HEK293 (cell line): ENCODE data around the gene XYLB.
"Not testable (repeated sequence)": the region's sequence is repeated elsewhere in the genome, so short reads cannot be mapped to it uniquely, and the experiment has no call there.

Experiments
- CTCF ChIA-PET: fragments of 350-600 bp; formaldehyde crosslinking; extraction: SDS; loops from one replicate; lab custom pipeline; 2021; ENCODE audit warnings: antibody characterized with exemption; lab: Yijun Ruan, JAX
- POLR2A ChIA-PET: fragments of 300-600 bp; formaldehyde crosslinking; extraction: SDS; loops from one replicate; lab custom pipeline; 2020; ENCODE audit warnings: antibody characterized with exemption, inconsistent platforms; lab: Yijun Ruan, JAX
- H3K27ac ChIP-seq: fragments of 200-500 bp; sonication (Bioruptor generic); 2 replicates; pipeline ENCODE4 v1.5.1; 2014; ENCODE audit warnings: low read depth, low read length, control low read depth, inconsistent platforms; ENCODE audit errors: extremely low read depth
- H3K36me3 ChIP-seq, 2 experiments: fragments of 200-500 bp in 1 of 2; sonication (Bioruptor generic) in 1 of 2; 1 replicate in 1 of 2; 2 replicates in 1 of 2; pipeline ENCODE4 v1.5.1; 2014 to 2017; ENCODE audit warnings: inconsistent platforms in 2 of 2, low read length in 2 of 2; ENCODE audit not compliant: control insufficient read depth in 2 of 2, insufficient read depth in 1 of 2
- H3K4me1 ChIP-seq: fragments of 200-500 bp; sonication (Bioruptor generic); 2 replicates; pipeline ENCODE4 v1.5.1; 2014; ENCODE audit warnings: mild to moderate bottlenecking, low read length, inconsistent platforms; ENCODE audit not compliant: control insufficient read depth, insufficient read depth
- H3K4me3 ChIP-seq: 2 replicates; pipeline ENCODE4 v1.5.1; 2011; ENCODE audit warnings: low read depth, mild to moderate bottlenecking, control low read depth, low read length, moderate library complexity
- H3K9me3 ChIP-seq: fragments of 200-500 bp; sonication (Bioruptor generic); 2 replicates; pipeline ENCODE4 v1.5.1; 2014; ENCODE audit warnings: low read depth, low read length, inconsistent platforms; ENCODE audit not compliant: control insufficient read depth, insufficient read depth
- GFI1B ChIP-seq: fragments of 450-650 bp; formaldehyde crosslinking; IDR thresholded peaks from 2 replicates; pipeline ENCODE4 v1.5.1; 2016; ENCODE audit warnings: missing biosample characterization, missing genetic modification characterization
- WT1 ChIP-seq: fragments of 450-650 bp; formaldehyde crosslinking; IDR thresholded peaks from 2 replicates; pipeline ENCODE4 v1.5.1; 2016; ENCODE audit warnings: missing biosample characterization, missing genetic modification characterization
- YY1 ChIP-seq: fragments of 450-650 bp; formaldehyde crosslinking; IDR thresholded peaks from 2 replicates; pipeline ENCODE4 v1.5.1; 2018; ENCODE audit warnings: missing biosample characterization, missing genetic modification characterization
- YY2 ChIP-seq: fragments of 450-650 bp; formaldehyde crosslinking; IDR thresholded peaks from 2 replicates; pipeline ENCODE4 v1.5.1; 2016; ENCODE audit warnings: missing biosample characterization, missing genetic modification characterization
- ZBTB8A ChIP-seq: fragments of 450-650 bp; formaldehyde crosslinking; IDR thresholded peaks from 2 replicates; pipeline ENCODE4 v1.5.1; 2016; ENCODE audit warnings: missing biosample characterization, missing genetic modification characterization
- ZFHX2 ChIP-seq: fragments of 450-650 bp; formaldehyde crosslinking; conservative IDR thresholded peaks from 2 replicates; pipeline ENCODE4 v1.5.1; 2016; ENCODE audit warnings: missing biosample characterization, missing genetic modification characterization
- ZNF146 ChIP-seq: fragments of 450-650 bp; formaldehyde crosslinking; IDR thresholded peaks from 2 replicates; pipeline ENCODE4 v1.5.1; 2016; ENCODE audit warnings: missing biosample characterization, missing genetic modification characterization
- ZNF175 ChIP-seq: fragments of 450-650 bp; formaldehyde crosslinking; IDR thresholded peaks from 2 replicates; pipeline ENCODE4 v1.5.1; 2016; ENCODE audit warnings: missing biosample characterization, missing genetic modification characterization
- ZNF184 ChIP-seq: fragments of 450-650 bp; IDR thresholded peaks from 2 replicates; pipeline ENCODE4 v1.5.1; 2018; ENCODE audit warnings: missing biosample characterization, mild to moderate bottlenecking, missing genetic modification characterization
- ZNF248 ChIP-seq: fragments of 450-650 bp; formaldehyde crosslinking; IDR thresholded peaks from 2 replicates; pipeline ENCODE4 v1.5.1; 2017; ENCODE audit warnings: missing biosample characterization, missing genetic modification characterization
- ZNF266 ChIP-seq: fragments of 450-650 bp; formaldehyde crosslinking; IDR thresholded peaks from 2 replicates; pipeline ENCODE4 v1.5.1; 2016; ENCODE audit warnings: missing biosample characterization, missing genetic modification characterization, low read depth
- ZNF350 ChIP-seq: fragments of 450-650 bp; formaldehyde crosslinking; IDR thresholded peaks from 2 replicates; pipeline ENCODE4 v1.5.0; 2017; ENCODE audit warnings: missing biosample characterization, mild to moderate bottlenecking, missing genetic modification characterization
- ZNF48 ChIP-seq: fragments of 450-650 bp; formaldehyde crosslinking; IDR thresholded peaks from 2 replicates; pipeline ENCODE4 v1.5.1; 2016; ENCODE audit warnings: missing biosample characterization, missing genetic modification characterization
- ZNF624 ChIP-seq: fragments of 450-650 bp; formaldehyde crosslinking; IDR thresholded peaks from 2 replicates; pipeline ENCODE4 v1.5.1; 2017; ENCODE audit warnings: missing biosample characterization, missing genetic modification characterization
- ZNF645 ChIP-seq: fragments of 450-650 bp; formaldehyde crosslinking; IDR thresholded peaks from 2 replicates; pipeline ENCODE4; 2016; ENCODE audit warnings: missing biosample characterization, missing genetic modification characterization
- ZNF707 ChIP-seq: fragments of 450-650 bp; formaldehyde crosslinking; IDR thresholded peaks from 2 replicates; pipeline ENCODE4 v1.5.1; 2016; ENCODE audit warnings: missing biosample characterization, missing genetic modification characterization
- ZXDB ChIP-seq: fragments of 450-650 bp; formaldehyde crosslinking; IDR thresholded peaks from 2 replicates; pipeline ENCODE4 v1.5.1; 2016; ENCODE audit warnings: missing biosample characterization, missing genetic modification characterization
- TF ChIP-seq, protein P1 (sequence below): fragments of 450-650 bp; formaldehyde crosslinking; IDR thresholded peaks from 2 replicates; pipeline ENCODE4 v1.5.1; 2016; ENCODE audit warnings: missing biosample characterization, missing genetic modification characterization
- TF ChIP-seq, protein P2 (sequence below): fragments of 450-650 bp; formaldehyde crosslinking; IDR thresholded peaks from 2 replicates; pipeline ENCODE4 v1.5.1; 2016; ENCODE audit warnings: missing biosample characterization, missing genetic modification characterization
- TF ChIP-seq, protein P3 (sequence below): fragments of 450-650 bp; formaldehyde crosslinking; IDR thresholded peaks from 2 replicates; pipeline ENCODE4 v1.5.1; 2016; ENCODE audit warnings: missing biosample characterization, missing genetic modification characterization

The XYLB gene

DNA sequence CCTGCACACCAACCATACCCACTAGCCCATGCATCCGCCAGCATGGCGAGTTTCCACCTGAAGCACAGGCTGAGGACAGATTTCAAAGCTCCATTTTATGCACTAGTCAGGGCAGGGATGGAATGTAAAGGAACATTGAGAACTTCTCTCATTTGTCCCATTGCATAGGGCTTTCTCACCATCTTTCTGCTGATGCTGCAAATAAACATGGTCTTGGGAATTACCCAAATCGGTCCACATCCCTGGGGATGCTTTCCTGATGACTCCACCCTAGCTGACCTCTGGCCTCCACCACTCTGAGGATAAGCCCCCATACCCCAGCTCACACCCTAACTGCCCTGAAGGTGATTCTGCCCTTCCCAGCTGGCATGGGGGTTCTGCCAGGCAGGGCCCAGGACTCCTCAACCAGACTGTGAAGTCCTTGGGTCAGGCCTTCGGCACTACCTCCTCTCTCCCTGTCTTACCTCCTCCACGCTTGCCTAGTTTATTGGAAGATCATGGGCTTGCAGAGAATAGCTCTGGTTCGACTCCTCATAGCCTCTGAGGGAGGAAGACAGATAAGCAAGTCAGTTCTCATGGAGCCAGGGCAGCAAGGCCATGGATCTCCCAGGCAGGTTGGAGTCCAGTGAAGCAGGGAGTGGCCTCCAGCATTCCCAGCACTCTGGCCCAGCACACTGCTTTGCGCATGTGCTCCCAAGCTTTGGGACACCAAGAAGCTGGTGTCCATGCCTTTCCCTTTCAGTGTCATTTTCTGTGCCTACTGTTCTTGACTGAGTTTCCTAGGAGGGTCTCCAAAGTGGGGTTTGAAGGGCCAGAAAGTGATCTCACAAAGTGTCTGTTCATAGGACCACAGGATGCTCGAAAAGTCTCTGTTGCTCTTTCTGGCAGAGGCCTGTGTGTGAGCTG, 27.6 kb upstream of the XYLB start (continued):
- TF ChIP-seq ZNF645 (tag by site-specific recombination): no peak
- TF ChIP-seq YY1 (tag by site-specific recombination): no peak

GRCh38 chr3:38320638-38321037, 25.9 kb upstream of the XYLB start:
- CTCF ChIA-PET, H3K4me3 ChIP-seq, H3K27ac ChIP-seq, H3K36me3 ChIP-seq, POLR2A ChIA-PET, H3K9me3 ChIP-seq, H3K4me1 ChIP-seq: not testable (repeated sequence)
- peak; percentile 67; the same call in 1 of the 2 replicates for TF ChIP-seq ZNF146 (tag by site-specific recombination)

GRCh38 chr3:38323060-38323459, 23.5 kb upstream of the XYLB start:
- Histone ChIP-seq H3K9me3 (no peaks in the 10 kb centered on the region), H3K36me3 (no peaks in the 10 kb centered on the region), H3K27ac (no peak overlapping the region), H3K4me1 (no peaks in the 10 kb centered on the region), H3K4me3 (no peak overlapping the region)
- CTCF ChIA-PET: no interaction called here
- POLR2A ChIA-PET: no interaction called here
- TF ChIP-seq ZNF707 (tag by site-specific recombination): no peak
- no peak for TF ChIP-seq ZBTB8A
- TF ChIP-seq ZNF350 (tag by site-specific recombination): no peak
- TF ChIP-seq YY2 (tag by site-specific recombination): no peak
- TF ChIP-seq GFI1B (tag by site-specific recombination): no peak
- TF ChIP-seq, protein P1, sequence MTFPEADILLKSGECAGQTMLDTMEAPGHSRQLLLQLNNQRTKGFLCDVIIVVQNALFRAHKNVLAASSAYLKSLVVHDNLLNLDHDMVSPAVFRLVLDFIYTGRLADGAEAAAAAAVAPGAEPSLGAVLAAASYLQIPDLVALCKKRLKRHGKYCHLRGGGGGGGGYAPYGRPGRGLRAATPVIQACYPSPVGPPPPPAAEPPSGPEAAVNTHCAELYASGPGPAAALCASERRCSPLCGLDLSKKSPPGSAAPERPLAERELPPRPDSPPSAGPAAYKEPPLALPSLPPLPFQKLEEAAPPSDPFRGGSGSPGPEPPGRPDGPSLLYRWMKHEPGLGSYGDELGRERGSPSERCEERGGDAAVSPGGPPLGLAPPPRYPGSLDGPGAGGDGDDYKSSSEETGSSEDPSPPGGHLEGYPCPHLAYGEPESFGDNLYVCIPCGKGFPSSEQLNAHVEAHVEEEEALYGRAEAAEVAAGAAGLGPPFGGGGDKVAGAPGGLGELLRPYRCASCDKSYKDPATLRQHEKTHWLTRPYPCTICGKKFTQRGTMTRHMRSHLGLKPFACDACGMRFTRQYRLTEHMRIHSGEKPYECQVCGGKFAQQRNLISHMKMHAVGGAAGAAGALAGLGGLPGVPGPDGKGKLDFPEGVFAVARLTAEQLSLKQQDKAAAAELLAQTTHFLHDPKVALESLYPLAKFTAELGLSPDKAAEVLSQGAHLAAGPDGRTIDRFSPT: no peak
- TF ChIP-seq WT1: no peak
- TF ChIP-seq ZXDB (tag by site-specific recombination): no peak
- no peak for TF ChIP-seq ZNF175
- TF ChIP-seq ZNF48: no peak
- TF ChIP-seq, protein P2, sequence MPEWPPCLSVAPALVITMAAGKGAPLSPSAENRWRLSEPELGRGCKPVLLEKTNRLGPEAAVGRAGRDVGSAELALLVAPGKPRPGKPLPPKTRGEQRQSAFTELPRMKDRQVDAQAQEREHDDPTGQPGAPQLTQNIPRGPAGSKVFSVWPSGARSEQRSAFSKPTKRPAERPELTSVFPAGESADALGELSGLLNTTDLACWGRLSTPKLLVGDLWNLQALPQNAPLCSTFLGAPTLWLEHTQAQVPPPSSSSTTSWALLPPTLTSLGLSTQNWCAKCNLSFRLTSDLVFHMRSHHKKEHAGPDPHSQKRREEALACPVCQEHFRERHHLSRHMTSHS (tag by site-specific recombination): no peak
- TF ChIP-seq, protein P3, sequence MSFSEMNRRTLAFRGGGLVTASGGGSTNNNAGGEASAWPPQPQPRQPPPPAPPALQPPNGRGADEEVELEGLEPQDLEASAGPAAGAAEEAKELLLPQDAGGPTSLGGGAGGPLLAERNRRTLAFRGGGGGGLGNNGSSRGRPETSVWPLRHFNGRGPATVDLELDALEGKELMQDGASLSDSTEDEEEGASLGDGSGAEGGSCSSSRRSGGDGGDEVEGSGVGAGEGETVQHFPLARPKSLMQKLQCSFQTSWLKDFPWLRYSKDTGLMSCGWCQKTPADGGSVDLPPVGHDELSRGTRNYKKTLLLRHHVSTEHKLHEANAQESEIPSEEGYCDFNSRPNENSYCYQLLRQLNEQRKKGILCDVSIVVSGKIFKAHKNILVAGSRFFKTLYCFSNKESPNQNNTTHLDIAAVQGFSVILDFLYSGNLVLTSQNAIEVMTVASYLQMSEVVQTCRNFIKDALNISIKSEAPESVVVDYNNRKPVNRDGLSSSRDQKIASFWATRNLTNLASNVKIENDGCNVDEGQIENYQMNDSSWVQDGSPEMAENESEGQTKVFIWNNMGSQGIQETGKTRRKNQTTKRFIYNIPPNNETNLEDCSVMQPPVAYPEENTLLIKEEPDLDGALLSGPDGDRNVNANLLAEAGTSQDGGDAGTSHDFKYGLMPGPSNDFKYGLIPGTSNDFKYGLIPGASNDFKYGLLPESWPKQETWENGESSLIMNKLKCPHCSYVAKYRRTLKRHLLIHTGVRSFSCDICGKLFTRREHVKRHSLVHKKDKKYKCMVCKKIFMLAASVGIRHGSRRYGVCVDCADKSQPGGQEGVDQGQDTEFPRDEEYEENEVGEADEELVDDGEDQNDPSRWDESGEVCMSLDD (tag by site-specific recombination): no peak
- TF ChIP-seq ZNF645 (tag by site-specific recombination): no peak
- no peak for TF ChIP-seq ZNF248
- no peak for TF ChIP-seq ZNF624 (tag by site-specific recombination)
- no peak for TF ChIP-seq ZNF266 (tag by site-specific recombination)
- no peak for TF ChIP-seq ZFHX2
- no peak for TF ChIP-seq ZNF184 (tag by site-specific recombination)
